ENCODE data around the gene IGIP. TPM values are rescaled to one million over a fixed set of nuclear protein-coding genes. Genes with fewer than 3 reads are reported as not detected.

Gene IGIP
- total RNA-seq, 2 donors from 2014 or later: 21.3 to 26.6 TPM

DNA sequence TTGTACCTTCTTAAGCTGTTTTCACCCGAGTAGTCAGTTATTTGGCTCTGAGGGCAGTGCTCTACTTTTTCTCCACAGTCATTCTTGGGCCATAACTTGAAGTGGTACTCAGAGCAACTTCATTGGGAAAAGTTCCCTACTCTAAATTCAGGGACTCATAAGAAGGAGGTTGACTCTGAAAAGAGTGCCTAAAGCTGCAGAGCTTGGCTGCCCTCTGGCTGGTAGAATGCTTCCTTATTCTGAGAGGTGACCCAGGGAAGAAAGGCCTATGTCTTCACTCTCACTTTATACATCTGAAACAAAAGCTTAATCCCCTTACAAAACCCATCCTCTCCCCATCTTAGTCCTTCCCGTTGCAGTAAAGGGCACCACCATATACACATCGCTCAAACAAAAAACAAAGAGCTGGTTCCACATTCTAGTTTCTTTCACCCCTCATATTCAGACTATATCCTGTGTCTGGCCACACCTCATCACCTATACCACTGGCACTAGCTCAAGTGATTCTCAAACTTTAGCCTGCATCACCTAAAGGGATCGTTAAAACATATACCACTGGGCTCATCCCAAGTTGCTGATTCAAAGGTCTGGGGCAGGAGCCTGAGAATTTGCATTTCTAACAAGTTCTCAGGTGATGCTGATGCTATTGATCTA lies 7.9 kb downstream of the IGIP start:
- no peak for DNase-seq (ENCODE audit: low spot score)
- intact Hi-C loops (cut with DNase I): no loop called here

DNA sequence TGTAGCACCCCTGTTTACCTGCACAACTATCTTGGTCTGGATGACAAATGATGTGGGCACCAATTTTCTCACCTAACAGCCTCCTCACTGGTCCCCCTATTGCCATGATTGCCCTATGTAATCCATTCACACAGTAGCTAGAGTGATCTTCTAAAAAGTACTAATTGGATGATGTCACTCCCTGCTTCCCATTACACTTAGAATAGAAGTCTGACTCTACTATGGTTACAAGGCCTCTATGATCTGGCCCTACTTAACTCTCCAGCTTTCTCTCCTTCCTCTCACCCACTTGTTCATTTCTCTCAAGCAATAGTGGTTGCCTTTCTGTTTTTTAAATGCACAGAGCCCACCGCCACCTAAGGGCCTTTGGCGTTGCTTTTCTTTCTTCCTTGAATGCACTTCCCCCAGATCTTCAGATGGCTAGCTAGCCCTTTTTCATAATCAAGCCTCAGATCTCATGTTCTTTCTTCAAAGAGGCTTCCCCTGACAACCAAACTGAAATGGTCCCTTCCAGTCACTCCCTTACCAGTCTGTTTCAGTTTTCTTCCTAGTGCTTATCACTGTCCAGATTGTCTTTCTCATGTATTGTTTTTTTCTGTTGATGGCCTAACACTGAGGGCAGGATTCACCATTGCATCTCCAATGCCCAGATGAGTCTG lies 8.7 kb downstream of the IGIP start:
- DNase-seq (ENCODE audit: low spot score): no peak
- intact Hi-C loops (cut with DNase I): no loop called here

- DNase-seq (ENCODE audit: low spot score): no peak
- intact Hi-C loops (cut with DNase I): no loop called here
Observed at GRCh38 chr5:140135127-140135526, 9.4 kb downstream of the IGIP start.

GRCh38 chr5:140136624-140137023 lies 10.9 kb downstream of the IGIP start:
- no peak for DNase-seq (ENCODE audit: low spot score)
- intact Hi-C loops (cut with DNase I): no loop called here

DNA sequence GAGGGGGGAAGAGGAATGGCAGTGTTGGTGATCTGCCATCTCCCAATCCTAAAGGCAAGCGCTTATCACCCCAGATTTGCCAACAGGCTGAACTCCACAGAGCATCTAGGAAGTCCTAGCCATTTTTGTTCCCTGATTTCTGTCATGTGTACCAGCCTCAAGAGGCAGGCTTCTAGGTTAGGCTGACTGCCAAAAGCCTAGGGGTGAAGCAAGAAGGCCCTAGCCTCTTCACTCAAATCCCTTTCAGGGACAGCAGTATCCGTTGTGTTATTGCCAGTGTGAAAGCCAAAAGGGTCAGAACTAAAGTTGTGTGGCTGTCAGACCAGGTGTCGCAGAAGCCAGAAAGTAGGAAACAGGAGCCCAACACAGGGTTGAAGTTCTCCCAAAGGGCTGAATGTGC lies 14.7 kb downstream of the IGIP start:
- intact Hi-C loops (cut with DNase I): loop anchor here in 1 of 2 donors (1.0 to 5.0 kb wide), 3 partner anchors 28 to 1637 kb away; no protein-coding TSS in a partner anchor
- DNase-seq (ENCODE audit: low spot score): no peak

GRCh38 chr5:140141241-140141640 lies 15.5 kb downstream of the IGIP start:
- no peak for DNase-seq (ENCODE audit: low spot score)
- intact Hi-C loops (cut with DNase I): loop anchor here in 1 of 2 donors (5.0 kb wide), 2 partner anchors 64 to 1636 kb away; no protein-coding TSS in a partner anchor

- intact Hi-C loops (cut with DNase I): loop anchor here in 1 of 2 donors (5.0 kb wide), 2 partner anchors 65 to 1635 kb away; no protein-coding TSS in a partner anchor
- DNase-seq (ENCODE audit: low spot score): no peak
Observed at GRCh38 chr5:140142246-140142645, 16.5 kb downstream of the IGIP start.

DNA sequence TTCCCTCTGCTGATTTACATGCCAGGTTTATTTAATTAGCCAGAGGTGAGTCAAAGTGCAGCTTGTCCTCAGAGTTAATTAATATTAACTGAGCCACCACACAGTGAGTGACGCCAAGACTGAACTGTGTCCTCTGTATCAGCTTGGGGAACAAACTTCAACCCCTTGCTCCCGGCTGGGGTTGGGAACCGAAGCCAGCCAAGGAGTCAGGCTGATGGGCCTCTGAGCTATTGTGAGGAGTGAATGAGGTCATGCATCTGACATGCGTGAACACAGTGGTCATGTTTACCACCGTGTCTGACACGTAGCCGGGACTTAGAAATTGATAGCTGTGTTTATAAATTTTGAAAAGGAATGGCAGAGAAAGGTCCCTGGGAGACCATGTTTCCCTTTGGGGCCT lies 17.1 kb downstream of the IGIP start:
- intact Hi-C loops (cut with DNase I): loop anchor here in 1 of 2 donors (5.0 kb wide), 2 partner anchors 66 to 1634 kb away; no protein-coding TSS in a partner anchor
- no peak for DNase-seq (ENCODE audit: low spot score)

DNA sequence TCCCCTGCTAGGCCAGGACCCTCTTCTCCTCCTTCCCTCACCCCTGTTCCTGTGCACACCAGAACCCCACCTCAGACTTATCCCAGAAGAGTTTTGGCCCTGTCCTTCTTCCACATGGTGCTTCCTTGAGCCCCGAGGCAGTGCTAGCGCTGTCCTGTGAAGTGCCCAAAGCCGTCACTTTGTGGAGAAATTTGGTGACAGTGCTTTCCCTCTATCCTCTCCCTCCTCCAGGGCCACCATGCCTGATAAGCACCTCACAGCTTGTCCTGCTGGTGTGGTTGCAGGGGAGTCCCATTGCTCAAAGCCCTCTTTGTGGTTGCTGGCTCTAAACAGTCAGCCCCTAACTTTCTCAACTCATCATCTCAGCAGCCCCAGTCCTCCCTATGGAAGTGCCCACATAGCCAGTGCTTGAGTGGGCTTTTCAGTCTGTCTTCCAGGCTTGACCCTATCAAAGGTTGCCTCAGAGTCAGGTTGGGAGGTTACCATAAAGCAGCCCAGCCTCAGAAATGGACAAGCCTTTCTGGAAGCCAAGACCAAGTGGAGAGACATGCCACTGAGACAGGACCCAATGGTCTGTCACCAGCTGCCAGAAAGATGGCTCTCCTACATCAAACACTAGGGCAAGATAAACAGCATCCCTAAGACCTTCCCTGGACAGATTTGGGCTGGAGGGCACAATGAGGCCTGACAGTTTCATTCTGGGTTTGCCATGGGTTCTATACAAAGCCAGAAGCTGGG lies 18.0 kb downstream of the IGIP start:
- DNase-seq (ENCODE audit: low spot score): no peak
- intact Hi-C loops (cut with DNase I): loop anchor here in 1 of 2 donors (5.0 kb wide), 2 partner anchors 66 to 1634 kb away; no protein-coding TSS in a partner anchor

- no peak for DNase-seq (ENCODE audit: low spot score)
- intact Hi-C loops (cut with DNase I): loop anchor here in 1 of 2 donors (5.0 kb wide), 1 partner anchor 38 kb away; no protein-coding TSS in a partner anchor
Observed at GRCh38 chr5:140145256-140145655, 19.5 kb downstream of the IGIP start.

- peak; percentile 91 for DNase-seq (ENCODE audit: low spot score)
- intact Hi-C loops (cut with DNase I): loop anchor here in 1 of 2 donors (5.0 kb wide), 1 partner anchor 39 kb away; no protein-coding TSS in a partner anchor
Observed at GRCh38 chr5:140145818-140146522, 20.2 kb downstream of the IGIP start.

DNA sequence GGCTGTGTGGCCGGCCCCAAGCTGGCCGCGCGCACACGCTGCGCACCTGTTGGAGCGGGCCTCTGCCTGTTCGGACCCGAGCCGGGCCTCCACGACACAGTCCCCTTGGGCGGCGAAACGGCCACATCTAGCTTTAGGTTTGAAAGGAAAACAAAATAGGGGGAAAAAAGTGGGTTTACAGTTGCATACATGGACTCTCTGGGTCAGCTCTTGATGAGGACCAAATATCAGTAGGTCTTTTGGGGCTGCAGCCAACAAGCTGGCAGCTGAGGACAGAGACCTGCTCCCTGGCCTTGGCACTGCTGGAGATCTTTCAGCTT lies 20.7 kb downstream of the IGIP start:
- intact Hi-C loops (cut with DNase I): loop anchor here in 1 of 2 donors (5.0 kb wide), 1 partner anchor 39 kb away; no protein-coding TSS in a partner anchor

GRCh38 chr5:140147460-140147859 lies 21.7 kb downstream of the IGIP start:
- no peak for DNase-seq (ENCODE audit: low spot score)
- intact Hi-C loops (cut with DNase I): loop anchor here in 1 of 2 donors (5.0 kb wide), 1 partner anchor 40 kb away; no protein-coding TSS in a partner anchor

More for the DNA sequence above, 20.7 kb downstream of the IGIP start:
- no peak for DNase-seq (ENCODE audit: low spot score)

GRCh38 chr5:140148508-140148907 lies 22.8 kb downstream of the IGIP start:
- DNase-seq (ENCODE audit: low spot score): no peak
- intact Hi-C loops (cut with DNase I): loop anchor here in 1 of 2 donors (5.0 kb wide), 1 partner anchor 41 kb away; no protein-coding TSS in a partner anchor

- intact Hi-C loops (cut with DNase I): no loop called here
- DNase-seq (ENCODE audit: low spot score): no peak
Observed at GRCh38 chr5:140150201-140150600, 24.5 kb downstream of the IGIP start.

GRCh38 chr5:140151144-140152021 lies 25.6 kb downstream of the IGIP start:
- DNase-seq (ENCODE audit: low spot score): no peak
- intact Hi-C loops (cut with DNase I): no loop called here

DNA sequence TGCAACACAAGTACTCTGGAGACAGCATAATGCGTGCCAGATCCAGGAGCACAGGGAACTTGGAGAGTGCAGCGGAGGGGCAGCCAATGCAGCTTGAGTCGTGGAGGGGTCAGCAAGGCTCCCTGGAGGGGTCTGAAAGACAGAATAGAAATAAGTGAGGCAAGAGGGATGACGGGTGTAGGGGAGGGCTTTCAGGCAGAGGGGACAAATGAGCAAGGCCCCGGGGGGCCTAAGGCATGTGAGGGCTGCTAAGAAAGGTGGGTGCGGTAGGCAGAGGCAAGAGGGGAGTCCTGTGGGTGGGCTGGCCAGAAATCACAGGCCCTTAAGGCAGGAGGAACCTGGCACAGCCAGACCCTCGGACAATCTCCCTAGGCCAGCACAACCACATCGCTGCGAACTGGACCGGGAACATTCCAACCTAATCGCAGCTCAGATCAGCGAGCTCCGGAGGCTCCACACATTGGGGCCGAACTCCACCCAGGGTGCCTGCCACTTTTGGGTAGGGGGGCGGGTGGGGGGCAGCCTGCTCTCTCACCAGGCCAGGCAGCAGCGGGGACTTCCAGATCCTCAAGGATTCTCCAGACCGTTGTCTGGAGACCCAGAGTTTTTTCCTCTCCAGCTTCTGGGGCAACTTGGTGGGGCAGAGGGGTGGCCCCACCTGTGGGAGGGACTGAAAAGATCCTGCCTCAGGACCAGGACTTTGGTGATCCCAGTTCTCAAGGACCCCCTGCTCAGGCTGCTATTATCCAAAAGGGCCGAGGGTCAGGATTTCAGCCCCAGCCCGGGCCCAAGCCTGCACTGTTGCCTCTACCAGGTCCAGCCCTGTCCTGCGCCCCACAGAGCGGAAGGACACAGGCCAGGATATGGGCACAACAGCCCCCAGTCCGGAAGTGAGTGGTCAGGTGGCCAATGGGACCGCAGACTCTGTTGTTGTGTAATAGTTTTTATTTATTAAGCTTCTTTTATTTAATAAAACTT lies 26.6 kb downstream of the IGIP start:
- no peak for DNase-seq (ENCODE audit: low spot score)
- intact Hi-C loops (cut with DNase I): no loop called here

Measured in posterior vena cava (tissue), 2 donors.